ENCODE data around the gene SLC8A3. TPM values are rescaled to one million over a fixed set of nuclear protein-coding genes. Genes with fewer than 3 reads are reported as not detected.

SLC8A3 gene
- polyA plus RNA-seq, 1 of the 3 experiments (the other 2 are of a cell fraction) = 0.26 TPM

GRCh38 chr14:70188659-70189455 lies at the start of gene SLC8A3 (continued):
- no peak for TF ChIP-seq TAF1 (IDR thresholded peaks at IDR 0.05; ENCODE audit: borderline replicate concordance, low read depth, low read length)
- no peak for TF ChIP-seq NRF1 (IDR thresholded peaks at IDR 0.05; ENCODE audit: low read depth, low read length)
- TF ChIP-seq RAD21 (IDR thresholded peaks at IDR 0.05; ENCODE audit: low read length) = no peak; the same call in 1 of the 2 replicates
- no peak for TF ChIP-seq USF2 (IDR thresholded peaks at IDR 0.05; ENCODE audit: borderline replicate concordance, low read depth, low read length)
- TF ChIP-seq EP300 (IDR thresholded peaks at IDR 0.05; ENCODE audit: borderline replicate concordance in 1 of 2, low read depth in 1 of 2, low read length in 1 of 2) = no peak
- TF ChIP-seq SIN3A (IDR thresholded peaks at IDR 0.05; ENCODE audit: borderline replicate concordance, low read depth, low read length) = no peak
- no peak for TF ChIP-seq SMC3 (IDR thresholded peaks at IDR 0.05; ENCODE audit: low read depth, low read length)
- TF ChIP-seq GABPA (IDR thresholded peaks at IDR 0.05; ENCODE audit: low read depth) = no peak
- TF ChIP-seq RFX5 (IDR thresholded peaks at IDR 0.05; ENCODE audit: low read length) = peak; percentile 31; the same call in 1 of the 2 replicates
- TF ChIP-seq, protein P1, sequence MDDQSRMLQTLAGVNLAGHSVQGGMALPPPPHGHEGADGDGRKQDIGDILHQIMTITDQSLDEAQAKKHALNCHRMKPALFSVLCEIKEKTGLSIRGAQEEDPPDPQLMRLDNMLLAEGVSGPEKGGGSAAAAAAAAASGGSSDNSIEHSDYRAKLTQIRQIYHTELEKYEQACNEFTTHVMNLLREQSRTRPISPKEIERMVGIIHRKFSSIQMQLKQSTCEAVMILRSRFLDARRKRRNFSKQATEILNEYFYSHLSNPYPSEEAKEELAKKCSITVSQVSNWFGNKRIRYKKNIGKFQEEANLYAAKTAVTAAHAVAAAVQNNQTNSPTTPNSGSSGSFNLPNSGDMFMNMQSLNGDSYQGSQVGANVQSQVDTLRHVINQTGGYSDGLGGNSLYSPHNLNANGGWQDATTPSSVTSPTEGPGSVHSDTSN (IDR thresholded peaks at IDR 0.05) = 0 out of 2 replicates have a peak, but pooled peaks have one; percentile 6

DNA sequence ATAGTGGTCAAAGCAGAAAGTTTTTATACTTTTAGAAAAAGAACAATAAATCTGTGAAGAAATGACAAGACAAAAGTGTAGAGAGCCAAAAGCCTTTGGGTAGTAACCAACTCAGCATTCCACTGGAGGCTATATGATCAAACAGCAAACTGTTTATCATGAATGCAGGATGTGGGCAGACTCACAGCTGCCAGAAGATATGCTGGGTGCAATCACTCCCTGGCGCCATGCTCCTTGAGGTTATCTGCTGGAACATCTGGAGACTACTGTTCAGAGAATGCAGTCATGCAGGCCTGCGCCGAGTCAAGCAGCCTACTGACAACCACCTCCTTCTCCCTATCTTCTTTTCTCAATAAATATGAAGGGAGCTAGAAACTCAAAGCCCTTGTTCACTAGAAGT lies 49.0 kb upstream of the SLC8A3 start:
- WGBS (ENCODE audit: low lambda C conversion rate) = 39% methylated on average over 3 of the region's 3 CpGs
- DNase-seq = no peak
- H3K36me3 ChIP-seq (replicated peaks in 1 of 2; ENCODE audit: control insufficient read depth in 1 of 2, insufficient read depth in 2 of 2, low read length in 1 of 2) = no peaks in the 10 kb centered on the region
- H3K9ac ChIP-seq = no peak overlapping the region
- no peak overlapping the region for H3K4me2 ChIP-seq
- no peaks in the 10 kb centered on the region for H3K9me3 ChIP-seq
- ChIA-PET POLR2A (no interaction called here), CTCF (no interaction called here)
- no peaks in the 10 kb centered on the region for H3K27me3 ChIP-seq (ENCODE audit: insufficient read depth)
- no peak overlapping the region for H3K27ac ChIP-seq (ENCODE audit: low read depth in 2 of 2, low read length in 1 of 2)
- no peaks in the 10 kb centered on the region for H3K79me2 ChIP-seq (ENCODE audit: insufficient read depth)
- no peak overlapping the region for H2AFZ ChIP-seq (ENCODE audit: low read depth)
- no peaks in the 10 kb centered on the region for H3K4me1 ChIP-seq (ENCODE audit: control insufficient read depth in 1 of 2, insufficient read depth in 2 of 2, low read depth in 1 of 2, low read length in 1 of 2)
- H3F3A ChIP-seq (replicated peaks; ENCODE audit: insufficient read depth) = no peaks in the 10 kb centered on the region
- no peaks in the 10 kb centered on the region for H3K9me2 ChIP-seq
- H3K4me3 ChIP-seq (ENCODE audit: low read depth in 2 of 2, low read length in 1 of 2) = no peak overlapping the region
- H4K20me1 ChIP-seq (ENCODE audit: insufficient read depth) = no peaks in the 10 kb centered on the region
- no peak for TF ChIP-seq FOXJ3 (CRISPR knock-in tag; IDR thresholded peaks at IDR 0.05)
- no peak for TF ChIP-seq CHD2 (IDR thresholded peaks at IDR 0.05; ENCODE audit: low read length, partially characterized antibody)
- no peak for TF ChIP-seq POLR2AphosphoS5 (IDR thresholded peaks at IDR 0.05; ENCODE audit: low read depth, low read length)
- TF ChIP-seq, protein P2, sequence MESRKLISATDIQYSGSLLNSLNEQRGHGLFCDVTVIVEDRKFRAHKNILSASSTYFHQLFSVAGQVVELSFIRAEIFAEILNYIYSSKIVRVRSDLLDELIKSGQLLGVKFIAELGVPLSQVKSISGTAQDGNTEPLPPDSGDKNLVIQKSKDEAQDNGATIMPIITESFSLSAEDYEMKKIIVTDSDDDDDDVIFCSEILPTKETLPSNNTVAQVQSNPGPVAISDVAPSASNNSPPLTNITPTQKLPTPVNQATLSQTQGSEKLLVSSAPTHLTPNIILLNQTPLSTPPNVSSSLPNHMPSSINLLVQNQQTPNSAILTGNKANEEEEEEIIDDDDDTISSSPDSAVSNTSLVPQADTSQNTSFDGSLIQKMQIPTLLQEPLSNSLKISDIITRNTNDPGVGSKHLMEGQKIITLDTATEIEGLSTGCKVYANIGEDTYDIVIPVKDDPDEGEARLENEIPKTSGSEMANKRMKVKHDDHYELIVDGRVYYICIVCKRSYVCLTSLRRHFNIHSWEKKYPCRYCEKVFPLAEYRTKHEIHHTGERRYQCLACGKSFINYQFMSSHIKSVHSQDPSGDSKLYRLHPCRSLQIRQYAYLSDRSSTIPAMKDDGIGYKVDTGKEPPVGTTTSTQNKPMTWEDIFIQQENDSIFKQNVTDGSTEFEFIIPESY (IDR thresholded peaks at IDR 0.05; ENCODE audit: borderline replicate concordance, low read depth) = no peak
- TF ChIP-seq USF2 (IDR thresholded peaks at IDR 0.05; ENCODE audit: borderline replicate concordance, low read depth, low read length) = no peak
- TF ChIP-seq MXI1 (IDR thresholded peaks at IDR 0.05; ENCODE audit: low read depth, low read length) = no peak
- TF ChIP-seq ELF1 (IDR thresholded peaks at IDR 0.05) = no peak
- no peak for TF ChIP-seq EP300 (IDR thresholded peaks at IDR 0.05; ENCODE audit: borderline replicate concordance in 1 of 2, low read depth in 1 of 2, low read length in 1 of 2)
- no peak for TF ChIP-seq GATA2 (CRISPR knock-in tag; IDR thresholded peaks at IDR 0.05)
- no peak for TF ChIP-seq SIN3A (IDR thresholded peaks at IDR 0.05; ENCODE audit: borderline replicate concordance, low read depth, low read length)
- no peak for TF ChIP-seq RCOR1 (IDR thresholded peaks at IDR 0.05; ENCODE audit: low read length)
- TF ChIP-seq, protein P3, sequence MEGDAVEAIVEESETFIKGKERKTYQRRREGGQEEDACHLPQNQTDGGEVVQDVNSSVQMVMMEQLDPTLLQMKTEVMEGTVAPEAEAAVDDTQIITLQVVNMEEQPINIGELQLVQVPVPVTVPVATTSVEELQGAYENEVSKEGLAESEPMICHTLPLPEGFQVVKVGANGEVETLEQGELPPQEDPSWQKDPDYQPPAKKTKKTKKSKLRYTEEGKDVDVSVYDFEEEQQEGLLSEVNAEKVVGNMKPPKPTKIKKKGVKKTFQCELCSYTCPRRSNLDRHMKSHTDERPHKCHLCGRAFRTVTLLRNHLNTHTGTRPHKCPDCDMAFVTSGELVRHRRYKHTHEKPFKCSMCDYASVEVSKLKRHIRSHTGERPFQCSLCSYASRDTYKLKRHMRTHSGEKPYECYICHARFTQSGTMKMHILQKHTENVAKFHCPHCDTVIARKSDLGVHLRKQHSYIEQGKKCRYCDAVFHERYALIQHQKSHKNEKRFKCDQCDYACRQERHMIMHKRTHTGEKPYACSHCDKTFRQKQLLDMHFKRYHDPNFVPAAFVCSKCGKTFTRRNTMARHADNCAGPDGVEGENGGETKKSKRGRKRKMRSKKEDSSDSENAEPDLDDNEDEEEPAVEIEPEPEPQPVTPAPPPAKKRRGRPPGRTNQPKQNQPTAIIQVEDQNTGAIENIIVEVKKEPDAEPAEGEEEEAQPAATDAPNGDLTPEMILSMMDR (IDR thresholded peaks at IDR 0.05) = no peak
- no peak for TF ChIP-seq USF1 (IDR thresholded peaks at IDR 0.05; ENCODE audit: borderline replicate concordance, low read depth)
- TF ChIP-seq, protein P4, sequence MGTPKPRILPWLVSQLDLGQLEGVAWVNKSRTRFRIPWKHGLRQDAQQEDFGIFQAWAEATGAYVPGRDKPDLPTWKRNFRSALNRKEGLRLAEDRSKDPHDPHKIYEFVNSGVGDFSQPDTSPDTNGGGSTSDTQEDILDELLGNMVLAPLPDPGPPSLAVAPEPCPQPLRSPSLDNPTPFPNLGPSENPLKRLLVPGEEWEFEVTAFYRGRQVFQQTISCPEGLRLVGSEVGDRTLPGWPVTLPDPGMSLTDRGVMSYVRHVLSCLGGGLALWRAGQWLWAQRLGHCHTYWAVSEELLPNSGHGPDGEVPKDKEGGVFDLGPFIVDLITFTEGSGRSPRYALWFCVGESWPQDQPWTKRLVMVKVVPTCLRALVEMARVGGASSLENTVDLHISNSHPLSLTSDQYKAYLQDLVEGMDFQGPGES (IDR thresholded peaks at IDR 0.05; ENCODE audit: low read depth, low read length) = no peak
- no peak for TF ChIP-seq NFIC (IDR thresholded peaks at IDR 0.05; ENCODE audit: borderline replicate concordance)

Measured in SK-N-SH (cell line).